ENCODE results near the gene ACTN3. TPM values are rescaled to one million over a fixed set of nuclear protein-coding genes. Genes with fewer than 3 reads are reported as not detected.
"Not testable (repeated sequence)": the region's sequence is repeated elsewhere in the genome, so short reads cannot be mapped to it uniquely, and the experiment has no call there.

Gene ACTN3
- polyA plus RNA-seq, 1 experiment, result 0.11 TPM

DNA sequence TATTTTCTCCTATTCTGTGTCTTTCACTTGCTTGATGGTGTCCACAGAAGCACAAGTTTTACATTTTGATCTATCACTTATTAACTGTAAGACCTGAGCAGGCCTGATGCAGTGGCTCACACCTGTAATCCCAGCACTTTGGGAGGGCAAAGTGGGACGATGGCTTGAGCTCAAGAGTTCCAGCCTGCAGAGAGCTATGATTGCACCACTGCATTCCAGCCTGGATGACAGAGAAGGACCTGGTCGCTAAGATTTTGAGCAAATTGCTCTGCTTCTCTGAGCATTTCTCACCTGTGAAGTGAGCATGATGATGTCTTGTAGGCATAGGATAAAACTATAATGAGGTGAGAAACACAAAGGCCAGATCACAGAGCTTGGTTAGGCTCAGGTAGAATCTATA is 39.4 kb downstream of the ACTN3 start:
- ChIA-PET CTCF (no interaction called here), POLR2A (no interaction called here)

GRCh38 chr11:66589315-66589714 is 42.6 kb downstream of the ACTN3 start:
- not testable (repeated sequence) for H3K4me3 ChIP-seq (ENCODE audit: low read depth, low read length); H3K27me3 ChIP-seq (ENCODE audit: control insufficient read depth, insufficient read depth, low read length); DNase-seq (ENCODE audit: low read depth, low spot score); H3K27ac ChIP-seq (ENCODE audit: low read depth, low read length)
- POLR2A ChIA-PET, result interaction anchor here (0.6 to 1.1 kb wide), 2 partner anchors 27 to 89 kb away, joined by 3 read pairs; no protein-coding TSS in a partner anchor
- H3K9me3 ChIP-seq (ENCODE audit: control insufficient read depth, insufficient read depth, low read length), result peaks cover 22% of the 10 kb centered on the region
- CTCF ChIA-PET, result interaction anchor here (0.7 kb wide), 1 partner anchor 12 kb away, joined by 6 read pairs; no protein-coding TSS in a partner anchor

More for the DNA sequence above, 39.4 kb downstream of the ACTN3 start:
- TF ChIP-seq, protein P1, sequence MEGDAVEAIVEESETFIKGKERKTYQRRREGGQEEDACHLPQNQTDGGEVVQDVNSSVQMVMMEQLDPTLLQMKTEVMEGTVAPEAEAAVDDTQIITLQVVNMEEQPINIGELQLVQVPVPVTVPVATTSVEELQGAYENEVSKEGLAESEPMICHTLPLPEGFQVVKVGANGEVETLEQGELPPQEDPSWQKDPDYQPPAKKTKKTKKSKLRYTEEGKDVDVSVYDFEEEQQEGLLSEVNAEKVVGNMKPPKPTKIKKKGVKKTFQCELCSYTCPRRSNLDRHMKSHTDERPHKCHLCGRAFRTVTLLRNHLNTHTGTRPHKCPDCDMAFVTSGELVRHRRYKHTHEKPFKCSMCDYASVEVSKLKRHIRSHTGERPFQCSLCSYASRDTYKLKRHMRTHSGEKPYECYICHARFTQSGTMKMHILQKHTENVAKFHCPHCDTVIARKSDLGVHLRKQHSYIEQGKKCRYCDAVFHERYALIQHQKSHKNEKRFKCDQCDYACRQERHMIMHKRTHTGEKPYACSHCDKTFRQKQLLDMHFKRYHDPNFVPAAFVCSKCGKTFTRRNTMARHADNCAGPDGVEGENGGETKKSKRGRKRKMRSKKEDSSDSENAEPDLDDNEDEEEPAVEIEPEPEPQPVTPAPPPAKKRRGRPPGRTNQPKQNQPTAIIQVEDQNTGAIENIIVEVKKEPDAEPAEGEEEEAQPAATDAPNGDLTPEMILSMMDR (IDR thresholded peaks at IDR 0.05; ENCODE audit: low read depth, low read length), result no peak
- Histone ChIP-seq H3K27ac (ENCODE audit: low read depth, low read length) (no peak overlapping the region), H3K27me3 (ENCODE audit: control insufficient read depth, insufficient read depth, low read length) (peaks cover 4% of the 10 kb centered on the region), H3K9me3 (ENCODE audit: control insufficient read depth, insufficient read depth, low read length) (peaks cover 17% of the 10 kb centered on the region), H3K4me3 (ENCODE audit: low read depth, low read length) (no peak overlapping the region)
- DNase-seq (ENCODE audit: low read depth, low spot score), result no peak

- Histone ChIP-seq H3K27ac (ENCODE audit: low read depth, low read length) (no peak overlapping the region), H3K27me3 (ENCODE audit: control insufficient read depth, insufficient read depth, low read length) (peaks cover 4% of the 10 kb centered on the region), H3K4me3 (ENCODE audit: low read depth, low read length) (no peak overlapping the region), H3K9me3 (ENCODE audit: control insufficient read depth, insufficient read depth, low read length) (peaks cover 22% of the 10 kb centered on the region)
- DNase-seq (ENCODE audit: low read depth, low spot score), result no peak
- CTCF ChIA-PET, result interaction anchor here (1.1 to 1.2 kb wide), 2 partner anchors 11 to 89 kb away, joined by 4 to 5 read pairs; no protein-coding TSS in a partner anchor
- TF ChIP-seq, protein P1 (IDR thresholded peaks at IDR 0.05; ENCODE audit: low read depth, low read length), result no peak
- POLR2A ChIA-PET, result interaction anchor here (0.6 to 1.1 kb wide), 2 partner anchors 28 to 88 kb away, joined by 3 read pairs; no protein-coding TSS in a partner anchor
These were observed 43.4 kb downstream of the ACTN3 start for GRCh38 chr11:66589996-66590675.

DNA sequence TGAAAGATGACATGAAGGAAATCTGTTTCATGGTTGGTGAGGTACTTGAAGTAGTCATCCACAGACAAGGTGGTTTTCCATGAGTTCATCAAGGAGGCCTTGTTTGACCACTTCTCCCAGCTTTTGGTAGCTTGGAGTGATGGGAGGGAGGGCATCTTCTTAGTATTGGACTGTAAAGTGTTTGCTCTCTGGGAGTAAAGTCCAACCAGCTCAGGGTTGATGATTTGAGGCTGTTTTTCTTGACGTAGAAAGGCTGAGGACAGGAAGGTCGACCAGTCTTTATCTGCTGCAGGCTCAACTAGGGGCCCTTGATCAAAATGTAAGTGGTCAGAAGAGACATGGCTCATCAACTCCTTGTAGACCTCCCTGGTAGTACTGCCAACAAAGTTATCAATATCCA is 44.5 kb downstream of the ACTN3 start:
- Histone ChIP-seq H3K27ac (ENCODE audit: low read depth, low read length) (no peak overlapping the region), H3K27me3 (ENCODE audit: control insufficient read depth, insufficient read depth, low read length) (peaks cover 4% of the 10 kb centered on the region), H3K9me3 (ENCODE audit: control insufficient read depth, insufficient read depth, low read length) (peaks cover 22% of the 10 kb centered on the region), H3K4me3 (ENCODE audit: low read depth, low read length) (no peak overlapping the region)
- TF ChIP-seq, protein P1 (IDR thresholded peaks at IDR 0.05; ENCODE audit: low read depth, low read length), result no peak
- DNase-seq (ENCODE audit: low read depth, low spot score), result no peak
- POLR2A ChIA-PET, result no interaction called here
- CTCF ChIA-PET, result interaction anchor here (0.7 to 1.2 kb wide), 3 partner anchors 12 to 88 kb away, joined by 3 to 5 read pairs (median 4); no protein-coding TSS in a partner anchor

GRCh38 chr11:66592457-66593302 is 46.0 kb downstream of the ACTN3 start, which contains the start of the genes CCDC87 and CCS:
Gene CCDC87, minus strand, starts transcription at chr11:66593063. Its CDS starts 48 bp downstream, at chr11:66593015.
Gene CCS, plus strand, starts transcription at chr11:66593185. Its CDS starts 77 bp downstream, at chr11:66593262.
- POLR2A ChIA-PET, result interaction anchor here (1.0 to 1.4 kb wide), 3 partner anchors 15 to 47 kb away, joined by 3 to 7 read pairs (median 4); partner anchors contain the start of gene ZDHHC24

More at GRCh38 chr11:66592457-66593302, 46.0 kb downstream of the ACTN3 start, which contains the start of the genes CCDC87 and CCS:
- Histone ChIP-seq H3K9me3 (ENCODE audit: control insufficient read depth, insufficient read depth, low read length) (peaks cover 22% of the 10 kb centered on the region), H3K27me3 (ENCODE audit: control insufficient read depth, insufficient read depth, low read length) (peaks cover 4% of the 10 kb centered on the region), H3K27ac (ENCODE audit: low read depth, low read length) (peak within 1 kb of the TSS; percentile 57), H3K4me3 (ENCODE audit: low read depth, low read length) (peak within 1 kb of the TSS; percentile 85)
- TF ChIP-seq, protein P1 (IDR thresholded peaks at IDR 0.05; ENCODE audit: low read depth, low read length), result peak; percentile 65
- CTCF ChIA-PET, result interaction anchor here (0.6 to 1.7 kb wide), 5 partner anchors 13 to 126 kb away, joined by 3 to 8 read pairs (median 5); partner anchors contain the start of gene PELI3
- peak; percentile 81 for DNase-seq (ENCODE audit: low read depth, low spot score)
